Thoracic aorta (tissue), 2 donors: ENCODE measurements around the gene SHISAL1. TPM values are rescaled to one million over a fixed set of nuclear protein-coding genes. Genes with fewer than 3 reads are reported as not detected.

Experiments
- ATAC-seq: fragments of 150-250 bp; one replicate; pipeline ENCODE4 v1.8.0; 2017; ENCODE audit warnings: low read depth; ENCODE audit not compliant: insufficient number of reproducible peaks, low FRiP score
- DNase-seq: peaks from one replicate; pipeline ENCODE4 v3.0.0-alpha.2; 2020; ENCODE audit warnings: low spot score
- H3K27ac ChIP-seq, 2 donors: fragments of 200-600 bp; sonication (generic); 1 replicate in 1 of 2; 2 replicates in 1 of 2; pipeline ENCODE4 v1.5.1; 2016; ENCODE audit warnings: mild to moderate bottlenecking in 2 of 2, moderate library complexity in 2 of 2
- H3K27me3 ChIP-seq: fragments of 200-600 bp; sonication (generic); replicated peaks from 2 replicates; pipeline ENCODE4 v1.6.0; 2016; ENCODE audit warnings: mild to moderate bottlenecking; ENCODE audit not compliant: insufficient read depth
- H3K36me3 ChIP-seq: fragments of 200-600 bp; sonication (generic); one replicate; pipeline ENCODE4 v1.5.1; 2016
- H3K4me1 ChIP-seq, 2 donors: fragments of 200-600 bp; sonication (generic); 1 replicate in 1 of 2; 2 replicates in 1 of 2; pipeline versions ENCODE4 v1.5.1 to v1.6.0; 2016; ENCODE audit warnings: low read depth in 2 of 2, mild to moderate bottlenecking in 1 of 2; ENCODE audit not compliant: control insufficient read depth in 1 of 2
- H3K4me3 ChIP-seq: fragments of 200-600 bp; sonication (generic); 2 replicates; pipeline ENCODE4 v1.5.1; 2016; ENCODE audit warnings: mild to moderate bottlenecking
- H3K9me3 ChIP-seq: fragments of 200-600 bp; sonication (generic); 2 replicates; pipeline ENCODE4 v1.5.1; 2016
- total RNA-seq, 2 donors: library from RNA; depleted of rRNA; stranded (reverse); fragments of >200 nt; gene quantifications; one replicate each; pipeline versions ENCODE4 v1.1.0 to v1.2.3, GENCODE V29; 2016
- TF ChIP-seq, protein P1 (sequence below): fragments of 200-600 bp; sonication (generic); IDR thresholded peaks from one replicate; pipeline ENCODE4 v1.5.1; 2019; ENCODE audit warnings: antibody characterized with exemption

The SHISAL1 gene
- total RNA-seq, 2 donors from 2014 or later, result 0.81 to 3.4 TPM

DNA sequence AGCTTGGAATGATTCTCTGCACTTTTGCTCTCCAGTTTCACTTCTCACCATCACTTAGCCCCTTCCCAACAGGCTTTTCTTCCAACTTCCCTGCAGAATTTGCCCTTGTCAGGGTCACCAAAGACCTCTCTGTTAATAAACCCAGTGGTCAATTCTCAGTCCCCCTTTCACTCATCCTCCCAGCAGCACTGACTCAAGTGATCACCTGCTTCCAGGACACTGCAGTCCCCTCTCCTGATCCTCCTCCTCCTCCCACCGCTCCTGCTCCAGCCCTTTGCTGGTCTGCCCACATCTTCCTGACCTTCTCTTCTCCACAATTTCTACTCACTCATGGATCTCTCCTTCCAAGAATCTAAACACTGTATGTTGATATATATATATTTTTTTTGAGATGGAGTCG lies 57.9 kb downstream of the SHISAL1 start:
- no peaks in the 10 kb centered on the region for H3K4me1 ChIP-seq
- DNase-seq (no peak), ATAC-seq (no peak)

DNA sequence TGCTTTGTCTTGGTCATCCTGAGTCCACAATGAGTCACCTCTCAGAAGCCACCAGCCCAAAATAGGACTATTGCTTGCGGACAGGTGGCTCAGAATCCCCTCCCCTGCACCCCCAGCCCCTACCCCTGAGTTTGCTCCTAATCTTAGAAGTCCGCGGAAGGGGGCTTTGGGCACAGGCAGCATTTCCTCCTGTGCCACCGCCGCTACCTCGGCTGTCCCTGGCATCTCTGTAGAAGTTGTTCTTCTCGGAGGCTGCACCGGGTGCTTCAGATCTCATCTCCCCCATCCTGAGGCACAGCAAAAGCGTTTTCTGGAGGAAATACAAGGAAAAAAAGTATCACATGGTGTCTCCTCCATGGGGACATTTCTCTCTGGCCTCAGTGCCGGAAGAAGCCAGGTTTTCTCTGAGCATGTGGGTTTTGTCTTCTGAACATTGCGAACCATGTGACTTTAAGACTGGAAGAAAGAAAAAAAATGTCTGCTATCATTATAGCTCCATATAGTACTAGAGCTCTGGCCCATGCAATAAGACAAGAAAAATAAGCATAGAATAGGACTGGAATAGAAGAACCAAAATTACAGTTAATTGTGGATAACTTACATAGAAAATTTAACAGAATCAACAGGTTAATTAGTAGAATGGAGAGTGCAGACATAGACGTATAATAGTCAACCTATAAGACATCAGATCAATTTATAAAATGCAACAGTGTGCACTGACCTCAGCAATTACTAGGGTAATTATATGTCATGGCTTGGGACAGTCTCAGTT lies 63.2 kb downstream of the SHISAL1 start:
- H3K9me3 ChIP-seq, result peaks cover 5% of the 10 kb centered on the region
- H3K36me3 ChIP-seq, result no peaks in the 10 kb centered on the region
- no peaks in the 10 kb centered on the region for H3K27me3 ChIP-seq
- no peak overlapping the region for H3K4me3 ChIP-seq
- H3K27ac ChIP-seq, result no peak overlapping the region
- no peak for ATAC-seq
- no peaks in the 10 kb centered on the region for H3K4me1 ChIP-seq
- TF ChIP-seq, protein P1, sequence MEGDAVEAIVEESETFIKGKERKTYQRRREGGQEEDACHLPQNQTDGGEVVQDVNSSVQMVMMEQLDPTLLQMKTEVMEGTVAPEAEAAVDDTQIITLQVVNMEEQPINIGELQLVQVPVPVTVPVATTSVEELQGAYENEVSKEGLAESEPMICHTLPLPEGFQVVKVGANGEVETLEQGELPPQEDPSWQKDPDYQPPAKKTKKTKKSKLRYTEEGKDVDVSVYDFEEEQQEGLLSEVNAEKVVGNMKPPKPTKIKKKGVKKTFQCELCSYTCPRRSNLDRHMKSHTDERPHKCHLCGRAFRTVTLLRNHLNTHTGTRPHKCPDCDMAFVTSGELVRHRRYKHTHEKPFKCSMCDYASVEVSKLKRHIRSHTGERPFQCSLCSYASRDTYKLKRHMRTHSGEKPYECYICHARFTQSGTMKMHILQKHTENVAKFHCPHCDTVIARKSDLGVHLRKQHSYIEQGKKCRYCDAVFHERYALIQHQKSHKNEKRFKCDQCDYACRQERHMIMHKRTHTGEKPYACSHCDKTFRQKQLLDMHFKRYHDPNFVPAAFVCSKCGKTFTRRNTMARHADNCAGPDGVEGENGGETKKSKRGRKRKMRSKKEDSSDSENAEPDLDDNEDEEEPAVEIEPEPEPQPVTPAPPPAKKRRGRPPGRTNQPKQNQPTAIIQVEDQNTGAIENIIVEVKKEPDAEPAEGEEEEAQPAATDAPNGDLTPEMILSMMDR, result no peak
- no peak for DNase-seq

More for the DNA sequence above, 57.9 kb downstream of the SHISAL1 start:
- Histone ChIP-seq H3K27ac (no peak overlapping the region), H3K9me3 (no peaks in the 10 kb centered on the region), H3K4me3 (no peak overlapping the region), H3K36me3 (no peaks in the 10 kb centered on the region), H3K27me3 (no peaks in the 10 kb centered on the region)
- TF ChIP-seq, protein P1, result no peak

DNA sequence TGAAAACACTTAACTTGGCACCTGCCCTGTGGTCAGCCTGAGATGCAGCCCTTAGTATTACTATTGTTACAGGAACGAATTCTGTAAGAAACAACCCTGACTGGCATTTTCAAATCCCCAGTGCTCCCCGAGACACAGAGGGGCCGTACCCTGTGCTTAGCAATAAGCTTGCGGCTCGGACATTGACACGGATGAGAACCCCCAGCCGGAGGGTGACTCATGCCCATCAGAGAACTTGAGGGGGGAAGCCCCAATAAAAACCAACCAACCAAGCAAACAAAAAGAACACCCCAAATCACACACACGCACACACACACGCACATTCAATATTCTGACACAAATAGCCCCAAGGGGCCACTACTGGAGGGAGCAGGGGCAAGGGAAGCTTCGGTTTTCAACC lies 63.8 kb downstream of the SHISAL1 start:
- H3K27ac ChIP-seq, result no peak overlapping the region
- no peak overlapping the region for H3K4me3 ChIP-seq
- H3K36me3 ChIP-seq, result no peaks in the 10 kb centered on the region
- ATAC-seq (no peak), DNase-seq (no peak)
- no peaks in the 10 kb centered on the region for H3K27me3 ChIP-seq
- no peaks in the 10 kb centered on the region for H3K4me1 ChIP-seq
- TF ChIP-seq, protein P1, result no peak
- H3K9me3 ChIP-seq, result peaks cover 5% of the 10 kb centered on the region

DNA sequence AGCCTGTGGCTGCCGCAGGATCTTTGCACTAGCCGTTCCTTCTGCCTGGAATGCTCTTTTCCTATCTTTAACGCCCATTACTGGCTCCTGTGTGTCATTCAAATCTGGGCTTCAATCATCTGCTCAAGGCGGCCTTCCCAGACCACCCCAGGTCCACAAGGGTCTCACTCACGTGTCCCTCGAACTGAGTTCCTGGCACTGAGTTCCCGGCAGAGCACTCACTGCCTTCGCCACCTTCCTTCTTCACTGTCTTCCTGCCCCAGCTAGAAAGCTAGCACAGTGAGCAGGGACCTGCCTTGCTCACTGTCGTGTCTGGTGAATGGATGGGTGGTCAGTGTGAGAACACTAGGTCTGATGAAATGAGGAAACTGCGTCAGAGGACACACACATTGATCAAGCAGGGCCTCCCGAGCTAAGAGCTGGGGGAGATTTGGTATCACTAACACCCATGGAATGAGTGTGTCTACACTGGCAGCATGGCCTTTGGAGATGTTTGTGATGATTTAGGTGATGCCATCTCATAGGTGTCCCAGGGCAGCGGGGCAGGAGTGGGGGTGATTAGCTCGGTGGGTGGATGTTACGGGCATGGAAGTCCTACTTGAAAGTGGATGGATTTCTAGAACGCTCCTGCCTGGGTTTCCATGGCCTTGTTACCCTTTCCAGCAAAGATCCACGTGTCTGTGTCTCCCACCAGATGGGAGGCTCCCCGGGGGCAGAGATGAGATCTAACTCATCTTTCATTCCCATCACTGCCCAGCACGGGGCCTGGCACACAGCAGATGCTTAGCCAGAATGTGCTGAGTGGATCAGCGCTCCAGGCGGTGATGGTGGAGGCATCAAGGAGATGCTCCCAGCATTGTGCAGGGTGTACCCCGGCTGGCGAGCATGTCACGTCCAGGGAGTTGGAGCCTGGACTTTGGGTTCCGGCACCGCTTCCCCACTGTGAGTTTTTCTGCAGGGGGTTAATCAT lies 64.5 kb downstream of the SHISAL1 start:
- Histone ChIP-seq H3K9me3 (peaks cover 5% of the 10 kb centered on the region), H3K27ac (no peak overlapping the region), H3K36me3 (no peaks in the 10 kb centered on the region), H3K27me3 (no peaks in the 10 kb centered on the region), H3K4me1 (no peaks in the 10 kb centered on the region), H3K4me3 (no peak overlapping the region)
- DNase-seq (no peak), ATAC-seq (no peak)
- TF ChIP-seq, protein P1, result no peak

DNA sequence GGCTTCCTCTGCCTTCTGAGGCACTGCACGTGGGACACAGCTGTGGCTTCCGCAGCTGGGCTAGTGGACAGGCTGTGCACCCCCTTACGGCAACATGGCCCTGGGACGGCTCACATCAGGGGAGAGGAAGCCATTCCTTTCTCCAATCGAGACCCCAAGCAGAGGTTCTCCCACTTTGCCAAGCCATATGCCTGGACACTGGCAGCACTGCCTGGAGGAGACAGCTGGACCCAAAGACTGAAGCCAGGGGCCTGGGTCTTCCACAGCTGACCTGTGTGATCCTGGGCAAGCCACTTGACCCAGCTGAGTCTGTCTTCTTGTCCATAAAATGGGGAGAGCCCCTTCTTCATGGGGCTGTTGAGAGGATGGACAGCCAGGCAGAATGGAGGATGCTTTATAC lies 65.4 kb downstream of the SHISAL1 start:
- Histone ChIP-seq H3K4me3 (no peak overlapping the region), H3K4me1 (no peaks in the 10 kb centered on the region), H3K27me3 (no peaks in the 10 kb centered on the region), H3K27ac (no peak overlapping the region), H3K9me3 (peaks cover 5% of the 10 kb centered on the region), H3K36me3 (no peaks in the 10 kb centered on the region)
- DNase-seq (no peak), ATAC-seq (no peak)
- TF ChIP-seq, protein P1, result no peak
